GM15510 (cell line): ENCODE measurements around the gene RGS7.

Experiments
- POLR2A ChIP-seq: IDR thresholded peaks from 3 replicates; pipeline ENCODE4 v1.6.1; 2011; ENCODE audit warnings: borderline replicate concordance; ENCODE audit not compliant: insufficient read length; ENCODE audit errors: extremely low read depth

RGS7 gene

GRCh38 chr1:241063276-241063675 lies 293.7 kb downstream of the RGS7 start:
- TF ChIP-seq POLR2A, result no peak

DNA sequence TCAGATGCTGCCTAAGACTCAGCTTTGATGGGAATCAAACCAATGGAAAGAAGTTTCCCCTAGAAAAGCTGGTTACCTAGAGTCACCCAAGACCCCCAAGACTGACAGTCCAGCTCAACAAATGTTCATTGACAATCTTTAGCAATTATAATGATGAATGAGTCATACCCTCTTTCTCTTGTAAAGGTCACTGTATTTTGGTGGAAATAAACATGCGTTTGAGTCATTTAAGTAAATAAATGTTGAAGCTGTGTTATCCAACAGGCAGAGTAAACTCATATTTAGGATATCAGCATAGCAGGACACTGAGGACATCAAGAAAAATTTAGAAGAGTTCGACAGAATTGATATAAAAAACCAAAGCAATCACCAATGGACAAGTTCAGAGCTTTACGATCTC lies 295.9 kb downstream of the RGS7 start:
- TF ChIP-seq POLR2A, result no peak

DNA sequence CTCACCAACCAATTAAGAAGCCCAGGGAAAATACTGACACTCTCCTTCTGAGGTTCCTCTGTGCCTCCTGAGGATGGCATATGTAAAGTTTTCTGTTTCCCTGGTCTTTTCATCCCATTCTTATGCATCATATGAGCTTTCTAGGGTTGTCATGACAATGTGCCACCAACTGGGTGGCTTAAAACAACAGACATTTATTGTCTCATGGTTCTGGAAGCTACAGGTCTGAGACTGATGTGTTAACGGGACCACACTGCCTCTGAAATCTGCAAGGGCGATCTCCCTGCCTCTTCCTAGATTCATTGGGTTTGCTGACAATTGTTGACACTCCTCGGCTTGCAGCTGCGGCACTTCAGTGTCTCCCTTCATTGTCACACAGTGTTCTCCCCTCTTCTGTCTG lies 308.4 kb downstream of the RGS7 start:
- TF ChIP-seq POLR2A, result no peak

DNA sequence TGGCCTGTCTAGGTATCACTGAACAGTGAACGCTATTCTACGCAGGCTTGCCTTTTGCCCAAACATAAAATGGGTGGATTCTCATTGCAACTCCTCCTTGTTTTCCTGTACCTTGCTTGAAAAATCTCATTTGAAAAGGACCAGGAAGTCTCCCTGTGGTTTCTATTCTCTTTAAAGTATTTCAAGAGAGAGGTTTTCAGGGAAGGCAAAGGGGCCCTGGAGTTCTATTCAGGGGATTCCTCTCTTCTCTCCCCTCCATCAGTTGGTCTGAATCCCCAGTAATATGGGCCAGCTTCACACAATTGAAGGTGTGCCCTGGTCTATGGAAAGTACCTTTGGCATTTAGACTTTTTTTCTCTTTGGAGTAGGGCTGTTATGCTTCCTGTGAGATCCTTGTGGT lies 311.3 kb downstream of the RGS7 start:
- TF ChIP-seq POLR2A, result no peak

GRCh38 chr1:241034203-241034936 lies 322.6 kb downstream of the RGS7 start:
- TF ChIP-seq POLR2A, result no peak

- no peak for TF ChIP-seq POLR2A
Measured at GRCh38 chr1:241024834-241025233, 332.2 kb downstream of the RGS7 start.

GRCh38 chr1:241022366-241022765 lies 334.6 kb downstream of the RGS7 start:
- no peak for TF ChIP-seq POLR2A

- TF ChIP-seq POLR2A, result no peak
Measured at GRCh38 chr1:241020851-241021697, 335.9 kb downstream of the RGS7 start.

GRCh38 chr1:241012708-241013340 lies 344.2 kb downstream of the RGS7 start:
- no peak for TF ChIP-seq POLR2A

DNA sequence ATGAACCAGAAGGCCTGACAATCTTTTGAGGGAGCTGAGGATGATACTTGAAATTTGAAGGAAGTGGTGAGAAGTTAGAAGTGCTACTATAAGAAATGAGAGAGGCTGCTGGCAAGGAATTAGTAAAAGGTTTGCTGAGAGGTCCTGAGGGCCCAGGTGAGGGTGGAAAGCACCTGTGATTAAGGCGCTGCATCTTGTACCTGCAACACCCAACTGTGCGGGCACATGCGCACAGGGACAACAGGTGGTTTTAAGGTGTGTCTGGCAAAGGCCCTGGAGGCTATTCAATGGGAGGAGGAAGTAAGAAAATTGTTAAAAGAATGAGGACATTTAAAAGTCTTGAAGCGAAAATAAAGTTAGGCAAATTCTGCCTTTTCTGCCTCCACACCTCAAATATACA lies 349.3 kb downstream of the RGS7 start:
- TF ChIP-seq POLR2A, result no peak

GRCh38 chr1:240999826-241000225 lies 357.2 kb downstream of the RGS7 start:
- no peak for TF ChIP-seq POLR2A

GRCh38 chr1:240998441-240999015 lies 358.5 kb downstream of the RGS7 start:
- no peak for TF ChIP-seq POLR2A

DNA sequence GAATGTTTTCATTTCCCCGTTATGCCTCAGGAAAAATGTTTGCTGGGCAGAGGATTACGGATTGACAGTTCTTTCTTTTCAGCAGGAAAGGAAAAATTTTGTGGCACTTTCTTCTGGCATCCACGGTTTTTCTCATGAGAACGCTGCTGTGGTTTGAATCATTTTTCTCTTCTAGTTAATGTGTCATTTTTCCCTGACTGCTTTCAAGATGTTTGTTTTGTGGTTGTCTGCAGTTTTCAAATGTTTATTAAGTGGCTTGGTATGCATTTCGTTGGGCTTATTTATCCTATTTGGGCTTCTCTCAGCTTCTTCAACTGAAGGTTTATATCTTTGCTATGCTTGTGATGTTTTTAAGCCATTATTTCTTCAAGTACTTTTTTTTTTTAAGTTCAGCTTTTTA lies 359.0 kb downstream of the RGS7 start:
- no peak for TF ChIP-seq POLR2A

GRCh38 chr1:240993004-240993403 lies 364.0 kb downstream of the RGS7 start:
- no peak for TF ChIP-seq POLR2A

GRCh38 chr1:240991230-240991629 lies 365.8 kb downstream of the RGS7 start:
- TF ChIP-seq POLR2A, result no peak
